Measurements from ENCODE around the gene SH3RF1.

- TF ChIP-seq CTCF (IDR thresholded peaks at IDR 0.05) (no peak), POLR2AphosphoS5 (IDR thresholded peaks at IDR 0.05) (no peak)
Measured at GRCh38 chr4:169106696-169107229, 164.0 kb downstream of the SH3RF1 start.
